ENCODE measurements around the gene TLK2.

The TLK2 gene

GRCh38 chr17:62619417-62620155, 141.0 kb downstream of the TLK2 start:
- no peaks in the 10 kb centered on the region for H3K9me3 ChIP-seq (ENCODE audit: control insufficient read depth, insufficient read depth, low read depth, low read length)
- no peaks in the 10 kb centered on the region for H3K4me1 ChIP-seq (ENCODE audit: control insufficient read depth, insufficient read depth, low read length)
- H3K4me3 ChIP-seq (ENCODE audit: low read depth, low read length) = no peak overlapping the region
- POLR2A ChIA-PET = no interaction called here
- peaks cover 4 to 44% of the 10 kb centered on the region in 2 experiments for H3K36me3 ChIP-seq (ENCODE audit: control insufficient read depth in 2 of 2, insufficient read depth in 1 of 2, low read length in 2 of 2)
- TF ChIP-seq ZNF16 (tag by site-specific recombination; IDR thresholded peaks at IDR 0.05; ENCODE audit: low read depth) = peak; percentile 27; the same call in 1 of the 2 replicates
- 0 out of 2 replicates have a peak, but pooled peaks have one; percentile 23 for TF ChIP-seq KLF1 (tag by site-specific recombination; IDR thresholded peaks at IDR 0.05)
- peak; percentile 57; the same call in 1 of the 2 replicates for TF ChIP-seq ZNF600 (tag by site-specific recombination; IDR thresholded peaks at IDR 0.05)
- TF ChIP-seq, protein P1, sequence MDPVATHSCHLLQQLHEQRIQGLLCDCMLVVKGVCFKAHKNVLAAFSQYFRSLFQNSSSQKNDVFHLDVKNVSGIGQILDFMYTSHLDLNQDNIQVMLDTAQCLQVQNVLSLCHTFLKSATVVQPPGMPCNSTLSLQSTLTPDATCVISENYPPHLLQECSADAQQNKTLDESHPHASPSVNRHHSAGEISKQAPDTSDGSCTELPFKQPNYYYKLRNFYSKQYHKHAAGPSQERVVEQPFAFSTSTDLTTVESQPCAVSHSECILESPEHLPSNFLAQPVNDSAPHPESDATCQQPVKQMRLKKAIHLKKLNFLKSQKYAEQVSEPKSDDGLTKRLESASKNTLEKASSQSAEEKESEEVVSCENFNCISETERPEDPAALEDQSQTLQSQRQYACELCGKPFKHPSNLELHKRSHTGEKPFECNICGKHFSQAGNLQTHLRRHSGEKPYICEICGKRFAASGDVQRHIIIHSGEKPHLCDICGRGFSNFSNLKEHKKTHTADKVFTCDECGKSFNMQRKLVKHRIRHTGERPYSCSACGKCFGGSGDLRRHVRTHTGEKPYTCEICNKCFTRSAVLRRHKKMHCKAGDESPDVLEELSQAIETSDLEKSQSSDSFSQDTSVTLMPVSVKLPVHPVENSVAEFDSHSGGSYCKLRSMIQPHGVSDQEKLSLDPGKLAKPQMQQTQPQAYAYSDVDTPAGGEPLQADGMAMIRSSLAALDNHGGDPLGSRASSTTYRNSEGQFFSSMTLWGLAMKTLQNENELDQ (tag by site-specific recombination; IDR thresholded peaks at IDR 0.05; ENCODE audit: low read depth) = no peak
- TF ChIP-seq SP3 (tag by site-specific recombination; IDR thresholded peaks at IDR 0.05) = no peak
- CTCF ChIA-PET = interaction anchor here (0.6 to 0.9 kb wide), 2 partner anchors 12 to 64 kb away, joined by 3 to 4 read pairs; no protein-coding TSS in a partner anchor
- H3K27ac ChIP-seq (ENCODE audit: extremely low read depth, low read depth, low read length) = no peak overlapping the region

DNA sequence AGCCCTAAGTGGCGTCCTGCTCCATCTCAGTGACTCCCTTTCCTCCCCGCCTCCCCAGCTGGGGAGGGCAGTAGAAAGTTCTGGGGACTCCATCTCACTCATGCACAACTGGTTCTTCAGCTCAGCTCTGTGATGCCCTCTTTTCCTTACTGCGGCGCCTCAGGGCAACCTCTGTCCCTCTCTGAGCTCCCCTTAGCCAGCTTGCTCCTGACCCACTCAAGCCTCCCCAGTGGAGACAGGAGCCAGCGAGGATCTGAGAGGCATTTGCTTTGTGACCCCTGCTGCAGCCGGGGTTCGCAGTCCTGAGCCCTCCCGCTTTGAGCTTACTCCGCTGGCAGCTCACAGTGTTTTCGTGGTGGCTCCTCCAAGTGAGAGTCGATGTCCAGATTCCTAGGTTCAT, 142.6 kb downstream of the TLK2 start:
- CTCF ChIA-PET = interaction anchor here (0.6 kb wide), 1 partner anchor 234 kb away, joined by 3 read pairs; no protein-coding TSS in a partner anchor
- peaks cover 0 to 28% of the 10 kb centered on the region in 2 experiments; a peak in 2 of 3 replicates for H3K36me3 ChIP-seq (ENCODE audit: control insufficient read depth in 2 of 2, insufficient read depth in 1 of 2, low read length in 2 of 2)
- no peaks in the 10 kb centered on the region for H3K4me1 ChIP-seq (ENCODE audit: control insufficient read depth, insufficient read depth, low read length)
- POLR2A ChIA-PET = no interaction called here
- TF ChIP-seq ZNF266 (tag by site-specific recombination; IDR thresholded peaks at IDR 0.05; ENCODE audit: low read depth) (no peak), ZFP37 (tag by site-specific recombination; IDR thresholded peaks at IDR 0.05) (no peak), ZSCAN16 (tag by site-specific recombination; IDR thresholded peaks at IDR 0.05) (no peak)
- TF ChIP-seq, protein P2, sequence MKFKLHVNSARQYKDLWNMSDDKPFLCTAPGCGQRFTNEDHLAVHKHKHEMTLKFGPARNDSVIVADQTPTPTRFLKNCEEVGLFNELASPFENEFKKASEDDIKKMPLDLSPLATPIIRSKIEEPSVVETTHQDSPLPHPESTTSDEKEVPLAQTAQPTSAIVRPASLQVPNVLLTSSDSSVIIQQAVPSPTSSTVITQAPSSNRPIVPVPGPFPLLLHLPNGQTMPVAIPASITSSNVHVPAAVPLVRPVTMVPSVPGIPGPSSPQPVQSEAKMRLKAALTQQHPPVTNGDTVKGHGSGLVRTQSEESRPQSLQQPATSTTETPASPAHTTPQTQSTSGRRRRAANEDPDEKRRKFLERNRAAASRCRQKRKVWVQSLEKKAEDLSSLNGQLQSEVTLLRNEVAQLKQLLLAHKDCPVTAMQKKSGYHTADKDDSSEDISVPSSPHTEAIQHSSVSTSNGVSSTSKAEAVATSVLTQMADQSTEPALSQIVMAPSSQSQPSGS (tag by site-specific recombination; IDR thresholded peaks at IDR 0.05; ENCODE audit: low read depth) = no peak
- TF ChIP-seq, protein P3, sequence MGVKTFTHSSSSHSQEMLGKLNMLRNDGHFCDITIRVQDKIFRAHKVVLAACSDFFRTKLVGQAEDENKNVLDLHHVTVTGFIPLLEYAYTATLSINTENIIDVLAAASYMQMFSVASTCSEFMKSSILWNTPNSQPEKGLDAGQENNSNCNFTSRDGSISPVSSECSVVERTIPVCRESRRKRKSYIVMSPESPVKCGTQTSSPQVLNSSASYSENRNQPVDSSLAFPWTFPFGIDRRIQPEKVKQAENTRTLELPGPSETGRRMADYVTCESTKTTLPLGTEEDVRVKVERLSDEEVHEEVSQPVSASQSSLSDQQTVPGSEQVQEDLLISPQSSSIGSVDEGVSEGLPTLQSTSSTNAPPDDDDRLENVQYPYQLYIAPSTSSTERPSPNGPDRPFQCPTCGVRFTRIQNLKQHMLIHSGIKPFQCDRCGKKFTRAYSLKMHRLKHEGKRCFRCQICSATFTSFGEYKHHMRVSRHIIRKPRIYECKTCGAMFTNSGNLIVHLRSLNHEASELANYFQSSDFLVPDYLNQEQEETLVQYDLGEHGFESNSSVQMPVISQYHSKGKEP (tag by site-specific recombination; IDR thresholded peaks at IDR 0.05) = no peak
- TF ChIP-seq, protein P4, sequence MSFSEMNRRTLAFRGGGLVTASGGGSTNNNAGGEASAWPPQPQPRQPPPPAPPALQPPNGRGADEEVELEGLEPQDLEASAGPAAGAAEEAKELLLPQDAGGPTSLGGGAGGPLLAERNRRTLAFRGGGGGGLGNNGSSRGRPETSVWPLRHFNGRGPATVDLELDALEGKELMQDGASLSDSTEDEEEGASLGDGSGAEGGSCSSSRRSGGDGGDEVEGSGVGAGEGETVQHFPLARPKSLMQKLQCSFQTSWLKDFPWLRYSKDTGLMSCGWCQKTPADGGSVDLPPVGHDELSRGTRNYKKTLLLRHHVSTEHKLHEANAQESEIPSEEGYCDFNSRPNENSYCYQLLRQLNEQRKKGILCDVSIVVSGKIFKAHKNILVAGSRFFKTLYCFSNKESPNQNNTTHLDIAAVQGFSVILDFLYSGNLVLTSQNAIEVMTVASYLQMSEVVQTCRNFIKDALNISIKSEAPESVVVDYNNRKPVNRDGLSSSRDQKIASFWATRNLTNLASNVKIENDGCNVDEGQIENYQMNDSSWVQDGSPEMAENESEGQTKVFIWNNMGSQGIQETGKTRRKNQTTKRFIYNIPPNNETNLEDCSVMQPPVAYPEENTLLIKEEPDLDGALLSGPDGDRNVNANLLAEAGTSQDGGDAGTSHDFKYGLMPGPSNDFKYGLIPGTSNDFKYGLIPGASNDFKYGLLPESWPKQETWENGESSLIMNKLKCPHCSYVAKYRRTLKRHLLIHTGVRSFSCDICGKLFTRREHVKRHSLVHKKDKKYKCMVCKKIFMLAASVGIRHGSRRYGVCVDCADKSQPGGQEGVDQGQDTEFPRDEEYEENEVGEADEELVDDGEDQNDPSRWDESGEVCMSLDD (tag by site-specific recombination; IDR thresholded peaks at IDR 0.05) = no peak
- no peak overlapping the region for H3K4me3 ChIP-seq (ENCODE audit: low read depth, low read length)
- H3K27ac ChIP-seq (ENCODE audit: extremely low read depth, low read depth, low read length) = no peak overlapping the region
- no peaks in the 10 kb centered on the region for H3K9me3 ChIP-seq (ENCODE audit: control insufficient read depth, insufficient read depth, low read depth, low read length)

Measured in HEK293 (cell line).